ENCODE results near the gene PEX7. TPM values are rescaled to one million over a fixed set of nuclear protein-coding genes. Genes with fewer than 3 reads are reported as not detected.

PEX7 gene
- total RNA-seq, 1 experiment from 2014 or later, result 6.4 TPM

DNA sequence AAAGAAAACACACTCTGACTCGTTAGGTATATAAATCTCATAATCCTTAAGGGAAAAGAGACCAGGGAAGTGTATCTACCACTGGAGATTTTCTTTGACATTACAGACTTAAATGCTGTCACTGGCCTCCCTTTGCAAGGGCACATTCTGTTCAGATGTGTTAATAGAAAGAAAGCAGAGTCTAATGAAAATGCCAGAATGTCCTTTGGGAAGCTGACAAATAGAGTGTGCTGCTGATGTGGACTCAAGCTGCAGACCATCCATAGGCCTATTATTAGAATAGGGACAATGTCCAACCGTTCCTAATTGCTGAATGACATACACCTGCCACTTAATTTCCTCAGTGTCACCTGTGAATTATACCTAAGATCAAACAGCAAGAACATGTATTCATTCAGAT is 140.9 kb downstream of the PEX7 start:
- no peak overlapping the region for H3K4me3 ChIP-seq (ENCODE audit: low read depth, low read length)
- H3K4me3 Mint-ChIP-seq (ENCODE audit: unreplicated experiment), result no peak overlapping the region
- H3K27me3 Mint-ChIP-seq (ENCODE audit: insufficient read depth, unreplicated experiment), result no peaks in the 10 kb centered on the region
- peaks cover 35% of the 10 kb centered on the region for H3K4me1 ChIP-seq
- peaks cover 13% of the 10 kb centered on the region for H3K4me1 Mint-ChIP-seq (ENCODE audit: low read depth, unreplicated experiment)
- no peaks in the 10 kb centered on the region for H3K9me3 Mint-ChIP-seq (ENCODE audit: unreplicated experiment)
- no peaks in the 10 kb centered on the region for H3K27me3 ChIP-seq (replicated peaks; ENCODE audit: control insufficient read depth, insufficient read depth, low read length)
- CTCF ChIA-PET, result interaction anchor here (1.0 to 1.2 kb wide), 2 partner anchors 40 to 51 kb away, joined by 3 read pairs; no protein-coding TSS in a partner anchor
- H3K36me3 ChIP-seq (ENCODE audit: control insufficient read depth, insufficient read depth, low read length), result no peaks in the 10 kb centered on the region
- H3K36me3 Mint-ChIP-seq (ENCODE audit: insufficient read depth, unreplicated experiment), result peaks cover 5% of the 10 kb centered on the region
- TF ChIP-seq, protein P1, sequence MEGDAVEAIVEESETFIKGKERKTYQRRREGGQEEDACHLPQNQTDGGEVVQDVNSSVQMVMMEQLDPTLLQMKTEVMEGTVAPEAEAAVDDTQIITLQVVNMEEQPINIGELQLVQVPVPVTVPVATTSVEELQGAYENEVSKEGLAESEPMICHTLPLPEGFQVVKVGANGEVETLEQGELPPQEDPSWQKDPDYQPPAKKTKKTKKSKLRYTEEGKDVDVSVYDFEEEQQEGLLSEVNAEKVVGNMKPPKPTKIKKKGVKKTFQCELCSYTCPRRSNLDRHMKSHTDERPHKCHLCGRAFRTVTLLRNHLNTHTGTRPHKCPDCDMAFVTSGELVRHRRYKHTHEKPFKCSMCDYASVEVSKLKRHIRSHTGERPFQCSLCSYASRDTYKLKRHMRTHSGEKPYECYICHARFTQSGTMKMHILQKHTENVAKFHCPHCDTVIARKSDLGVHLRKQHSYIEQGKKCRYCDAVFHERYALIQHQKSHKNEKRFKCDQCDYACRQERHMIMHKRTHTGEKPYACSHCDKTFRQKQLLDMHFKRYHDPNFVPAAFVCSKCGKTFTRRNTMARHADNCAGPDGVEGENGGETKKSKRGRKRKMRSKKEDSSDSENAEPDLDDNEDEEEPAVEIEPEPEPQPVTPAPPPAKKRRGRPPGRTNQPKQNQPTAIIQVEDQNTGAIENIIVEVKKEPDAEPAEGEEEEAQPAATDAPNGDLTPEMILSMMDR (IDR thresholded peaks at IDR 0.05; ENCODE audit: insufficient read depth in 1 of 2, low read depth in 1 of 2, low read length in 1 of 2, severe bottlenecking in 1 of 2, unreplicated experiment in 1 of 2), result no peak
- no peak for DNase-seq
- POLR2A ChIA-PET, result no interaction called here
- H3K27ac Mint-ChIP-seq (ENCODE audit: unreplicated experiment), result no peak overlapping the region
- intact Hi-C loops (cut with micrococcal nuclease; ENCODE audit: unreplicated experiment), result loop anchor here (10.0 kb wide), 2 partner anchors 112 to 682 kb away; no protein-coding TSS in a partner anchor
- BruUV-seq (replicated peaks), result no TSS peak
- no peaks in the 10 kb centered on the region for H3K9me3 ChIP-seq

Other genes with a start within 250 kb of the PEX7 start
- gene MAP3K5, start 30.1 kb upstream of the PEX7 start, total RNA-seq (2022), result 2.1 and 2.3 TPM in 2 replicates
- 1.4 and 2.3 TPM in 2 replicates for gene SLC35D3, start 99.7 kb downstream of the PEX7 start, total RNA-seq (2022)
- gene IL20RA, start 222.4 kb downstream of the PEX7 start, total RNA-seq (2022), result 0.65 and 1.6 TPM in 2 replicates